ENCODE results near the gene SLC34A3. TPM values are rescaled to one million over a fixed set of nuclear protein-coding genes. Genes with fewer than 3 reads are reported as not detected.
A peak's percentile ranks its signal among the peaks of the same experiment; 100 is the strongest.

SLC34A3 gene
- total and polyA plus RNA-seq, 2 donors (not counting 1 experiment from before 2014, with no cell fraction given), result not detected

- Mint-ChIP-seq H3K27me3 (no peaks in the 10 kb centered on the region), H3K4me3 (peak overlapping the region; percentile 69), H3K27ac (peak overlapping the region; percentile 78), H3K4me1 (peaks cover 30% of the 10 kb centered on the region), H3K9me3 (ENCODE audit: insufficient read depth) (no peaks in the 10 kb centered on the region)
- ATAC-seq (ENCODE audit: low read depth) (peak; percentile 37), DNase-seq (peak; percentile 56)
- ChIA-PET CTCF (interaction anchor here (0.6 to 1.4 kb wide), 4 partner anchors 10 to 234 kb away, joined by 3 to 6 read pairs (median 3); no protein-coding TSS in a partner anchor), POLR2A (interaction anchor here (0.7 to 1.8 kb wide), 6 partner anchors 11 to 30 kb away, joined by 3 to 6 read pairs (median 4); partner anchors contain the start of gene TUBB4B)
- Histone ChIP-seq H3K9me3 (ENCODE audit: control extremely low read depth in 1 of 3, control insufficient read depth in 2 of 3, insufficient read depth in 1 of 3, low read length in 2 of 3) (no peaks in the 10 kb centered on the region), H3K4me3 (ENCODE audit: control extremely low read depth in 1 of 5, extremely low read depth in 1 of 5, insufficient read depth in 1 of 5, low read depth in 2 of 5, low read length in 4 of 5) (peak overlapping the region in 4 of 5 experiments; percentile 33 to 50 (median 45)), H3K4me2 (replicated peaks; ENCODE audit: low read depth, low read length, poor library complexity, severe bottlenecking) (peak overlapping the region; percentile 64), H2AFZ (ENCODE audit: insufficient read depth, low read depth, low read length, poor library complexity, severe bottlenecking) (no peak overlapping the region), H3K27ac (ENCODE audit: low read length in 2 of 2) (peak overlapping the region; percentile 15 to 48), H3K79me2 (ENCODE audit: control insufficient read depth, insufficient read depth, low read length) (peaks cover 38% of the 10 kb centered on the region), H3K9ac (ENCODE audit: low read length) (peak overlapping the region; percentile 53), H3K36me3 (replicated peaks in 1 of 2; ENCODE audit: control extremely low read depth in 1 of 2, control insufficient read depth in 1 of 2, extremely low read depth in 1 of 2, insufficient read depth in 2 of 2, low read length in 1 of 2) (peaks cover 0 to 24% of the 10 kb centered on the region in 2 experiments), H3K4me1 (ENCODE audit: control insufficient read depth in 2 of 2, insufficient read depth in 2 of 2, low read length in 2 of 2) (peaks cover 12 to 49% of the 10 kb centered on the region in 2 donors), H4K20me1 (ENCODE audit: control insufficient read depth, insufficient read depth, low read length, poor library complexity, severe bottlenecking) (peaks cover 33% of the 10 kb centered on the region), H3K27me3 (replicated peaks in 1 of 4; ENCODE audit: control extremely low read depth in 1 of 4, control insufficient read depth in 3 of 4, insufficient read depth in 4 of 4, low read length in 3 of 4) (no peaks in the 10 kb centered on the region)
- no peak for TF ChIP-seq CTCF (IDR thresholded peaks at IDR 0.05)
- TF ChIP-seq EZH2 (IDR thresholded peaks at IDR 0.05; ENCODE audit: borderline replicate concordance, insufficient read depth, low read depth, low read length, poor library complexity, severe bottlenecking), result no peak
- 81% methylated on average over 16 of the region's 17 CpGs for WGBS (ENCODE audit: insufficient coverage)
- intact Hi-C loops (cut with micrococcal nuclease), result loop anchor here (2.0 kb wide), 1 partner anchor 15 kb away; the partner anchor contains the start of gene NELFB
Measured at GRCh38 chr9:137269231-137269772, 38.6 kb downstream of the SLC34A3 start.

GRCh38 chr9:137270929-137271695 is 40.4 kb downstream of the SLC34A3 start:
- Histone ChIP-seq H3K27ac (ENCODE audit: low read length in 2 of 2) (no peak overlapping the region), H3K36me3 (replicated peaks in 1 of 2; ENCODE audit: control extremely low read depth in 1 of 2, control insufficient read depth in 1 of 2, extremely low read depth in 1 of 2, insufficient read depth in 2 of 2, low read length in 1 of 2) (peaks cover 0 to 19% of the 10 kb centered on the region in 2 experiments), H3K79me2 (ENCODE audit: control insufficient read depth, insufficient read depth, low read length) (peaks cover 36% of the 10 kb centered on the region), H2AFZ (ENCODE audit: insufficient read depth, low read depth, low read length, poor library complexity, severe bottlenecking) (no peak overlapping the region), H3K4me3 (ENCODE audit: control extremely low read depth in 1 of 5, extremely low read depth in 1 of 5, insufficient read depth in 1 of 5, low read depth in 2 of 5, low read length in 4 of 5) (no peak overlapping the region), H3K27me3 (replicated peaks in 1 of 4; ENCODE audit: control extremely low read depth in 1 of 4, control insufficient read depth in 3 of 4, insufficient read depth in 4 of 4, low read length in 3 of 4) (no peaks in the 10 kb centered on the region), H4K20me1 (ENCODE audit: control insufficient read depth, insufficient read depth, low read length, poor library complexity, severe bottlenecking) (peaks cover 27% of the 10 kb centered on the region), H3K9me3 (ENCODE audit: control extremely low read depth in 1 of 3, control insufficient read depth in 2 of 3, insufficient read depth in 1 of 3, low read length in 2 of 3) (no peaks in the 10 kb centered on the region), H3K4me1 (ENCODE audit: control insufficient read depth in 2 of 2, insufficient read depth in 2 of 2, low read length in 2 of 2) (peaks cover 29 to 67% of the 10 kb centered on the region in 2 donors), H3K9ac (ENCODE audit: low read length) (no peak overlapping the region), H3K4me2 (replicated peaks; ENCODE audit: low read depth, low read length, poor library complexity, severe bottlenecking) (no peak overlapping the region)
- intact Hi-C loops (cut with micrococcal nuclease), result no loop called here
- ATAC-seq (ENCODE audit: low read depth) (no peak), DNase-seq (no peak)
- H3K9me3 Mint-ChIP-seq (ENCODE audit: insufficient read depth), result no peaks in the 10 kb centered on the region
- no peak overlapping the region for H3K4me3 Mint-ChIP-seq
- H3K4me1 Mint-ChIP-seq, result peaks cover 47% of the 10 kb centered on the region
- TF ChIP-seq EZH2 (IDR thresholded peaks at IDR 0.05; ENCODE audit: borderline replicate concordance, insufficient read depth, low read depth, low read length, poor library complexity, severe bottlenecking), result no peak
- no peak for TF ChIP-seq CTCF (IDR thresholded peaks at IDR 0.05)
- no peaks in the 10 kb centered on the region for H3K27me3 Mint-ChIP-seq
- H3K27ac Mint-ChIP-seq, result peak overlapping the region; percentile 78
- 57% methylated on average over 31 of the region's 32 CpGs for WGBS (ENCODE audit: insufficient coverage)
- POLR2A ChIA-PET, result no interaction called here
- CTCF ChIA-PET, result no interaction called here

Measured in B cell (primary cell).